PFSK-1 (cell line): ENCODE data around the gene TGFBR3L.

Source experiments
- FOXP2 ChIP-seq: optimal IDR thresholded peaks from 2 replicates; pipeline ENCODE3; 2011; ENCODE audit warnings: borderline replicate concordance, control low read depth, inconsistent platforms; ENCODE audit not compliant: insufficient read depth; ENCODE audit errors: extremely low read length, extremely low read depth
- POLR2AphosphoS5 ChIP-seq: IDR thresholded peaks from 2 replicates; pipeline ENCODE4 v1.6.1; 2012; ENCODE audit warnings: low read depth, mild to moderate bottlenecking, control low read depth, low read length, moderate library complexity
- REST ChIP-seq, 2 experiments: IDR thresholded peaks; 2 replicates each; pipeline versions ENCODE4 v1.6.1 to v1.8.0; 2011 to 2012; ENCODE audit warnings: low read depth in 2 of 2, low read length in 2 of 2, control low read depth in 1 of 2, inconsistent platforms in 1 of 2, mild to moderate bottlenecking in 1 of 2, moderate library complexity in 1 of 2; ENCODE audit not compliant: insufficient read depth in 1 of 2
- SIN3A ChIP-seq: IDR thresholded peaks from 2 replicates; pipeline ENCODE4 v1.6.1; 2012; ENCODE audit warnings: mild to moderate bottlenecking, low read length, moderate library complexity, borderline replicate concordance; ENCODE audit not compliant: insufficient read depth
- TAF1 ChIP-seq: IDR thresholded peaks from 2 replicates; pipeline ENCODE4 v1.6.1; 2012; ENCODE audit warnings: low read length, control low read depth, borderline replicate concordance; ENCODE audit not compliant: insufficient read depth

TGFBR3L gene

GRCh38 chr19:7877249-7877836 lies 37.3 kb upstream of the TGFBR3L start:
- TF ChIP-seq POLR2AphosphoS5 (no peak), SIN3A (no peak), FOXP2 (no peak), TAF1 (no peak), REST (IDR thresholded peaks at IDR 0.05; ENCODE audit: insufficient read depth in 1 of 2, low read depth in 2 of 2, low read length in 2 of 2) (no peak)

- no peak for TF ChIP-seq REST (IDR thresholded peaks at IDR 0.05; ENCODE audit: insufficient read depth in 1 of 2, low read depth in 2 of 2, low read length in 2 of 2)
- TF ChIP-seq POLR2AphosphoS5, result no peak
- TF ChIP-seq SIN3A, result no peak
- TF ChIP-seq FOXP2, result no peak
- no peak for TF ChIP-seq TAF1
Observed at GRCh38 chr19:7879111-7879807, 35.4 kb upstream of the TGFBR3L start.

- TF ChIP-seq TAF1 (no peak), FOXP2 (no peak), POLR2AphosphoS5 (no peak), REST (IDR thresholded peaks at IDR 0.05; ENCODE audit: insufficient read depth in 1 of 2, low read depth in 2 of 2, low read length in 2 of 2) (no peak), SIN3A (no peak)
Observed at GRCh38 chr19:7879836-7880235, 34.8 kb upstream of the TGFBR3L start.

- TF ChIP-seq TAF1 (no peak), REST (IDR thresholded peaks at IDR 0.05; ENCODE audit: insufficient read depth in 1 of 2, low read depth in 2 of 2, low read length in 2 of 2) (no peak), POLR2AphosphoS5 (no peak), FOXP2 (no peak), SIN3A (no peak)
Observed at GRCh38 chr19:7881910-7882309, 32.7 kb upstream of the TGFBR3L start.

GRCh38 chr19:7883105-7883504 lies 31.5 kb upstream of the TGFBR3L start:
- TF ChIP-seq TAF1, result no peak
- no peak for TF ChIP-seq FOXP2
- no peak for TF ChIP-seq REST (IDR thresholded peaks at IDR 0.05; ENCODE audit: insufficient read depth in 1 of 2, low read depth in 2 of 2, low read length in 2 of 2)
- TF ChIP-seq POLR2AphosphoS5, result no peak
- no peak for TF ChIP-seq SIN3A
